Astrocyte of the cerebellum (primary cell): Measurements from ENCODE around the gene ATP5PO.

ENCODE experiments used
- DNase-seq: peaks from one replicate; pipeline ENCODE4 v3.0.0-alpha.2; 2011; ENCODE audit warnings: low read depth
- H3K4me3 ChIP-seq: 2 replicates; pipeline ENCODE4 v1.5.1; 2011; ENCODE audit warnings: mild to moderate bottlenecking, low read depth, low read length, moderate library complexity
- CTCF ChIP-seq: IDR thresholded peaks from 2 replicates; pipeline ENCODE4 v1.5.1; 2012; ENCODE audit warnings: low read length, low read depth, moderate library complexity, mild to moderate bottlenecking; ENCODE audit errors: missing control alignments
- in situ Hi-C: cut with HindIII; loops from 2 replicates; pipeline ENCODE4 v1.10.0; 2017; ENCODE audit warnings: low sequenced_read_pairs

The ATP5PO gene

DNA sequence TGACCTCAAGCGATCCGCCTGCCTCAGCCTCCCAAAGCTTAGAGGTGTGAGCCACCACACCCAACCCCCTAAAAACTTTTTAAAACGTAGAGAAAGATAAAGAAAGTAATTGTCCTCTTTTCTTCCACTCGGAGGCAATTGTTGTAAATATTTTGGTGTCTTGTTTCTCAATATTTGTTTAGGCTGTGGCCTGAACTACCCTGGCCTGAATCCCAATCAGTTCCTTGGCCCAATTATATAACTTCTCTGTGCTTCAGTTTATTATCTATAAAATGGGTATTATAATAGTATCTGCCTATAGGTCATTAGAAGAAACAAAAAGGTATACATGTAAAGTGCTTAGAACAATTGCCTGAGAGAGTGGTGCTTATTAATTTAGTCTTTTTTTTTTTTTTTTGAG lies 1.8 kb upstream of the ATP5PO start:
- in situ Hi-C loops, result no loop called here
- no peak for TF ChIP-seq CTCF
- no peak for DNase-seq
- no peak overlapping the region for H3K4me3 ChIP-seq

- no peak for DNase-seq
- peak overlapping the region; percentile 84 for H3K4me3 ChIP-seq
- in situ Hi-C loops, result no loop called here
- TF ChIP-seq CTCF, result no peak
Measured at GRCh38 chr21:33916200-33916567, 580 bp upstream of the ATP5PO start.

GRCh38 chr21:33914188-33914587 lies 1.4 kb downstream of the ATP5PO start:
- no peak overlapping the region for H3K4me3 ChIP-seq
- in situ Hi-C loops, result no loop called here
- no peak for DNase-seq
- TF ChIP-seq CTCF, result no peak

- no peak for TF ChIP-seq CTCF
- H3K4me3 ChIP-seq, result no peak overlapping the region
- DNase-seq, result no peak
- in situ Hi-C loops, result no loop called here
Measured at GRCh38 chr21:33909756-33910155, 5.8 kb downstream of the ATP5PO start.

- TF ChIP-seq CTCF, result no peak
- in situ Hi-C loops, result no loop called here
- DNase-seq, result no peak
- H3K4me3 ChIP-seq, result no peak overlapping the region
Measured at GRCh38 chr21:33908760-33909159, 6.8 kb downstream of the ATP5PO start.

- no peak for DNase-seq
- in situ Hi-C loops, result loop anchor here (5.0 kb wide), 2 partner anchors 47 to 262 kb away; partner anchors contain the start of genes CRYZL1 and ITSN1
- no peak for TF ChIP-seq CTCF
- no peak overlapping the region for H3K4me3 ChIP-seq
Measured at GRCh38 chr21:33904041-33904440, 11.6 kb downstream of the ATP5PO start.

- no peak for TF ChIP-seq CTCF
- in situ Hi-C loops, result loop anchor here (5.0 kb wide), 2 partner anchors 45 to 260 kb away; partner anchors contain the start of genes CRYZL1 and ITSN1
Measured at GRCh38 chr21:33902349-33902748, 13.3 kb downstream of the ATP5PO start.

More at GRCh38 chr21:33902349-33902748, 13.3 kb downstream of the ATP5PO start:
- H3K4me3 ChIP-seq, result no peak overlapping the region
- DNase-seq, result no peak
